IPS-11a (cell line): ENCODE results near the gene MANEA.
A peak's percentile ranks its signal among the peaks of the same experiment; 100 is the strongest.
"Not testable (repeated sequence)": the region's sequence is repeated elsewhere in the genome, so short reads cannot be mapped to it uniquely, and the experiment has no call there.

ENCODE experiments used
- H3K4me3 ChIP-seq: one replicate; pipeline ENCODE4 v1.5.1; 2013; ENCODE audit warnings: low read depth, low read length, control low read depth

Gene MANEA

DNA sequence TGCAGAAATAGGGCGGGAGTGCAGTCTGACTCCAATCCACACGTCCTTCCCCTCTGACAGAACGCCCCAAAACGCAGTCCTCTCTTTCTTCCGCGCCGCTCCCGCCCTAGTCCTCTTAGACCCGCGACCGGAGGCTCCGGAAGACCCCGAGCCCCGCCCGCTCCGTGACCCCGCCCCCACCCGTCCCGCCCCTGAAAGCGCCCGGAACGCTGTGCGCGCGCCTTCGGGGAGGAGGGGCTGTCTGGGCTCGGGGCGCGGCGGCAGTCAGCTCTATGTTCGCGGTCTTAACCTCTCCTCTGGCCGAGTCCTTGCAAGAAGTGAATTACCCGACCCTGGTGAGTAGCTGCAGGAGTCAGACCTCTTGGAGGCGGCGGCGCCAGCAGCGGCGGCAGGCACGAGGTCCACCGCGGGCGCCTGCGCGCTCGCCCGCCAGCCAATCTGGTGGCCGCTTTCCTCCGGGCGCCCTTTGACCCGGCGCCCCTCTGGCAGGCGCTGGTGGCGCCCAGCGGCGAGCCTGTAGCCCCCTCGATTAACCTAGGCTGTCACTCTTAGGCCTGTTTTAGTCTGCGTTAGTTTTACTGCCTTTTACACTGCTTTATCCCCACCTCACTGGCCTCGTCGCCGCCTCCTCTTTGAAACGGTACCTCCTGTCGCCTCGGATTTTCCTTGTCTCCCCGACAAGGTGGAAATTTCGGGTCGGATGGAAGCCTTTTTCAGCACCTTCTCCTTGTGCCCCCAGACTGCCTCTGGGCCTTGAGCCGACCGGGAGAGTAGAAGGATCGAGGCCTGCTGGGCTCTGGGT, at the start of gene MANEA:
TSS of gene MANEA (plus strand) at position 232 of the 802 bp plus-strand sequence. CDS start 8,905 bp downstream, outside the sequence.
- H3K4me3 ChIP-seq = peak within 1 kb of the TSS; percentile 73

- no peak overlapping the region for H3K4me3 ChIP-seq
Observed at GRCh38 chr6:95529762-95530161, 47.6 kb upstream of the MANEA start.

DNA sequence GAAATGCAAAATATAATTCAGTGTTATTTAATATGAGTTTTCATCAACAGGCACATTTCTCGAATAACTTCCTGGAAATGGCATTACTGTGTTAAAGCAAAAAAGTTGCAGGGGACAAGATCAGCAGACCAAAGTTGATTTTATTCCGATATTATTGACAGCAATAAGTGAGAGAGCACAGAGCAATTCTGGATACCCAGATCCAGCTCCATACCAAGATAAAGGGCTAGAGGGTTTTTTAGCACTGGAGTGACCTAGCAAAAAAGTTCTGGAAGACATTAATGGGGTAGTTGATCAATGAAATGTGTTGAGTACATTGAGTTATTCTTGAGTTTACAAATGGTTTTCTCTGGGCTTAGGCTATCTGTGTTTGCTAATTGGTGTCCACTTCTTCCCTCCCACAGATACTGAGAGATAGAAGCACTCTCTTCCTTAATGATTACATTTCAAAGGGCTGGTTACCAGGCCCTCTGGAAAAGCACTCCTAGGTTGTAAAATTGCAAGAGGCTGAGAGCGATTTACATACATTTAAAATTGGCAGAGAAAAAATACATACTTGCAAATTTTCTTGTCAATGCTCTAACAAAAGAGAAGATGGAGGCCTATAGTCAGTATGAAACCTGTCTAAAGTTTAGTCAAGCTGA, 47.0 kb upstream of the MANEA start:
- no peak overlapping the region for H3K4me3 ChIP-seq

- H3K4me3 ChIP-seq = no peak overlapping the region
Observed at GRCh38 chr6:95543798-95544197, 33.5 kb upstream of the MANEA start.

DNA sequence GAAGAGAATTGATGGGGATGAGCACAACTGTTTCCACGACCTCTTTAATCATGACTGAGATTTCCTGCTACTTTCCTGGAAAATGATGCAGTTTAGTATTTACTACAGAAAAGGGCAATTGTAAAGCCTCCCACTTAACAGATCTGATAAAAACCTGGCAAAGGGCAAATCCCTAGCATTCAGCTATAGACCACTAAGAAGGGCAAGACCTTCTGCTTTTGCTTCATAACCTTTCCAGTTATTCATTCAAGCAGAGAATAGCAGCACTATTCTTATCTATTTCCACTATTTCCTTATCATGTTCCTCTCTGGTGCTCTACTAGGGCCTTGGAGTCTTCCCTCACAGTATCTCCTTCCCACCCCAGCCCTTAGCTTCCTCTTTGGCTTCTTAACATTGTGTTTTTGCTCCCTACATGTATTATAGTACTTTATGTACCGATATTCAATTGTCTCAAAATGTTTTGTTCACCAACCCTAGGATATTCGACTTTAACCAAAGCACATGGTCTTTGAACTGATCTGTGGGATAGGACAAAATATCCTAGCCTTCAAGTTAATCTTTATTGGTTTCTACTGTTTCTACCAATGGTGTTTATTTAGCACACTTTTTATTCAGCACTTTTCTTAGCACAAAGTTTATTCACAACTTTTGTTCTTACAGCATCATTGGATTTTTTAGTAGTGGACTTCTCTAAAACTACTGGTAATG, 32.7 kb upstream of the MANEA start:
- H3K4me3 ChIP-seq = no peak overlapping the region

DNA sequence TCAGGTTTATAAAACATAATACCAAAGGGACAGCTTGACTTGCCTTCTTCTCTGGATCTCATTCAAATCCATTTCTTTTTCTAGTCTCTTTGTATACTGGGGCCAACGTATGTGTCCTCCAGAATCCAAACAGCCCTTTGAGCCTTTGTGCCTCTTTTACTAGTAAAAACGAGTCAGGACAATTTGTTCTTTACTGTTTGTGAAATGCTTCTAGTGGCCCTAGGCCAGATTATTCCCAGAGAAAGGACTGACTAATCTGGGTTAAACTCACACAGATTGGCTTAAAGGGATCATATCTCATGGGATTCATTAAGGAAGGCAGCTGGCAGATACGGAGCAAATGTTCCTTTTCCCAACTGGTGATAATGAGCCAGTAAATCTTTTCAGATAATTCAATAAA, 32.1 kb upstream of the MANEA start:
- no peak overlapping the region for H3K4me3 ChIP-seq

DNA sequence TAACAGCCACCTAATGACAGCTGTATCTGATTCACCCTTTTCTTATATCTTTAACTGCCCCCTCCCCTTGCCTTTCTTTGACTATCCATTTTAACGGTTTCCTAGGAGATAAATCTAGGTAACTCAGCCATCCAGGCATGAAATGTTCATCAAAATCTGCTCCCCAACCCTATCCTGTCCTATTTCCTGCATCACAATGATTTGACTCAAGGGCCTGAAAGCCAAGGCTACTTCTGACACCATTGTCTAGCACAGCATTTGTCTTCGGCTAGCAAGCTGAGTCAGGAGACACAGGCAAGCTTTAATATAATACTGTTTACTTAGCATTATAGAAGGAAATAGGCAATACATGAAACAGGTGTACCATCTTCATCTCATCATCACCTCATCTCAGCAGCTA, 31.6 kb upstream of the MANEA start:
- no peak overlapping the region for H3K4me3 ChIP-seq

- no peak overlapping the region for H3K4me3 ChIP-seq
Observed at GRCh38 chr6:95546148-95546547, 31.2 kb upstream of the MANEA start.

DNA sequence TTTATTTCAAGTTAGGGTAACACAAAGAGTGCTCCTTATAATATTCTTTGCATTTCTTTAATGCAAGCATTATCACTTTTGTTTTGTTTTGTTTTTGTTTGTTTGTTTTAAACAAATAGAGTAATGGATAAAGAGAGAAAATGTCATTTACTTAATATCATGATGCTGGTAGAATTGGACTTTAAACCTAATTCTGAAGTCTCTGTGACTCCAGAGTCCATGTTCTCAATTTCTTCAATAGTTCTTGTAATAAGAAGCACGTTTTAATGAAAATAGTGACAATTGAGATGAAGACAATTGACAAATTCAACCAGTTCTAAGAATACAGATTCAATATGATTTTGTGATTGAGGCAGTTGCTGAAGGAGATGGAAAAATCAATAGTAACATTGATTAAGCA, 30.3 kb upstream of the MANEA start:
- H3K4me3 ChIP-seq = no peak overlapping the region

DNA sequence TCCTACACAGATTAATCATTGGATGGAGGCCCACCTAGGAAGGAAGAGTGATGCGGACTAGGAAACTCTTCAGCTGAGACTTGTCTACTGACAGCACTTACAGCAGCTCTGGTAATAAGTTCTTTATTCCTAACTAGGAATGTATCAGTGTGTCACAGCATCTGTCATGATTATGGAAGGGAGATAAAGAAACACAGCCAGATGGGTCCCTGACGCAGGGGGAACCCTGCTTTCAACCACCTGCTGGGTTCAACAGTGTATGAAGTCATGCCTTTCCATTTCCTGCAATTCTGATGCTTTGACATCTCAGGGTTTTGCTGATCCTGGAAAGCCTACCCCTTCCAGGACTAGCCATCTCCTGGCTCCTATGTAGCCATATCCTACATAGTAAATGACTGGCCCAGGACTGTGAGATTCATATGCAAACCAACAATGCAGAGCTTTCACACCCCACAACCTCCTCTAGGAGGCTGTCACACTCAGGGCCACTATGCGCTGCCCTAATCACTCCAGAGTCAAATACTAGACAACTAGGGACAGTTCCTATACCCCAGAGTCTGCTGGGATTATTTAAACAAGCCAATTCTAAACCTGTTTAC, 29.0 kb upstream of the MANEA start:
- no peak overlapping the region for H3K4me3 ChIP-seq

- H3K4me3 ChIP-seq = no peak overlapping the region
Observed at GRCh38 chr6:95551678-95552324, 25.5 kb upstream of the MANEA start.

DNA sequence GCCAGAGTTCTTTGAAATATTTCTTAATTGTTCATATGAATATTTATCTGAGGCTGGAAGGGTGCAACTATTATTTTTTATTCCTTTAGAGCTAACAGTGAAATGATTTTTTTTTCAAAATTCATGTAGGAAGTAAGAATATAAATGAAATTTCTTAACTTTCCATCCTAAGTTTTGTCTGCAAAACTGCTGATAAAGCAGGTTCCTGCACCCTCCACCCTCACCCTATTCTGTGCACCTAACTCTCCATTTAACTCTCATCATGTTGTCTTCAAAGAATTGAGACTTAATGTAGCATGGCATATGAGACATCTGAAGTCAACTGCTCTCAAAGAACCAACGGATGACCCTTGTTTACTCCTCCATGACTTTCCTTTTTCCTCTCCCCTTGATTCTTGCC, 23.5 kb upstream of the MANEA start:
- H3K4me3 ChIP-seq = no peak overlapping the region

GRCh38 chr6:95560956-95561355, 16.4 kb upstream of the MANEA start:
- H3K4me3 ChIP-seq = not testable (repeated sequence)

DNA sequence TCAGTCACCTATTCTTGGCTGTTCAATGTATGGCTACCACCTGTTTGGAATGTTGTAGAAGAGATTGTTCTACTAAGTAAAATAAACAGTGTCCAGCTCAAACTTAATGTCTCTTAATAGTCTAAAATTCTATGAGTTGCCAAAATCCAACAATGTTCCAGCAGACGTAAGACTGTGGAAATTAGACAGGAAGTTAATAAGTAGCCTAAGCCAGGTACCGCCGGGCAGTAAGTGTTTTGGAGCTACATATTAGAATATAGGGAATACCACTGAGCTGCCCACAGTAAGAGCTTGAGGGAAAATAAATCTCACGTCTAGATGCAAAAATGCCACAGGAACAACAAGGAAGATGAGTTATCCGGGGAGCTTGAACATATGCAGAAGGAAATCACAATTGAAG, 7.8 kb upstream of the MANEA start:
- H3K4me3 ChIP-seq = no peak overlapping the region

DNA sequence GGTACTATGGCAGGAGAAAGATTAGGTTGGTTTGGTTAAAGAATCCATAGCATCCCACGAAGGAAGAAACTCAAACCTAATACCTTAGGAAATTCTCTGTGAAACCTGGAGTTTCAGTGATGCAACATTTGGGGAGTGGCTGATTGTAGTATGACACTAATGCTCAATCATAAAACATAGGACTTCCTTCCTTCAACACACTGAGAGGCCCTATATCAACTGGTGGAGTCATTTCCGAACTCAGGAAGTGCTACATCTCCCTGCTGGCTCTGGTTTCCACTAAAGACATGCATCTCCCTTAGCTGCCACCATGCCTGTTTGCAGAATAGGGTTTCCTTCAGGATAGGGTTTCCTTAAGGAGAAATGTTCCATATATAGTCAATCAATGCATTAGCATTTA, 5.2 kb upstream of the MANEA start:
- no peak overlapping the region for H3K4me3 ChIP-seq

GRCh38 chr6:95574811-95575210, 2.5 kb upstream of the MANEA start:
- no peak overlapping the region for H3K4me3 ChIP-seq

DNA sequence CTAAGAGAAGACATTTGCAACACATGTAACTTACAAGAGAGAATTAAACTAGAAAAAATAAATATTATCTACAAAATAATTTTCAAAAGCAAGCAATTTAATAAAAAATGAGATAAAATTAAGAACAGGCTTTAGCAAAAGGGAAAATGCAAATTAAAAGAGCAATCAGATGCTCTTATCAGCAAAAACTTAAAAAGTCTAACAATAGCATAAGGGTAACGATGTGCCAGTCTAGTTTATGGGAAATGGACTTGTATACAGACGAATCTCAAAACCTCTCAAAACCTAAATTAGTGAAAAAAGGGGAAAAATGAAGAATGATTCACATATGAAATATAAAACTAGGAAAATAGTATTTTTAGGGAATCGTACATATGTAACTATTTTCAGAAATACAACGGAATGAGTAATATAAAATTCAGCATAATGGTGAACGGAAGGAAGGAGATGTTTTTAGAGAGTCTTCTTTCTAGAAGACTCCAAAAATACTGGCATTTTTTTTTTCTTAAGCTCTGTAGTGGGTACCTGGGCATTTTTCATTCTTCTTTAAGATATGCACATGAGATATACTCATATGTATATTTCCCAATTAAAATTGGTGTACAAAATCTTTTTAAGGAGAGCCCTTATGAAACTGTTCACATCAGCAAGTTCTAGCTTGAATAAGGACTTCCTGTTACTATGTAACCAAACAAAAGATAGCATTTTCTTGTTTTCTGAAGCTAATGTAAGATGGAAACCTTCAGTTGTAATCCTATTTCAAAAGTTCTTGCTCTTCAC, 927 bp upstream of the MANEA start:
- H3K4me3 ChIP-seq = peak overlapping the region; percentile 73

DNA sequence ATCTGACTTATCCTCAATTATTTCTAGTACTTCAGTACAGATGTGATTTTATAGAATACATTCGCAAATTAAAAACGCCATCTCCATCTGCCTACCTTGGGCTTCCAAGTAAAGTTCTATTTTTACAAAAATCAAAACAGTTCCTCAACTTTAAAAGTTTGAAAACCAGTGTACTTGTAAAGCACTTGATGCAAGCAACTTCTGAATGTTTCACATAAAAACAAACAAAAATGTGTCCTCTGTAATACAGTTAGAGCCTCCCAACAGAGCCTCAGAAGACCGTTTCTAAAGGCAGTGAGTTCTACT, 384 bp upstream of the MANEA start:
- peak overlapping the region; percentile 73 for H3K4me3 ChIP-seq

GRCh38 chr6:95578106-95578410, 723 bp downstream of the MANEA start:
- H3K4me3 ChIP-seq = peak overlapping the region; percentile 70

DNA sequence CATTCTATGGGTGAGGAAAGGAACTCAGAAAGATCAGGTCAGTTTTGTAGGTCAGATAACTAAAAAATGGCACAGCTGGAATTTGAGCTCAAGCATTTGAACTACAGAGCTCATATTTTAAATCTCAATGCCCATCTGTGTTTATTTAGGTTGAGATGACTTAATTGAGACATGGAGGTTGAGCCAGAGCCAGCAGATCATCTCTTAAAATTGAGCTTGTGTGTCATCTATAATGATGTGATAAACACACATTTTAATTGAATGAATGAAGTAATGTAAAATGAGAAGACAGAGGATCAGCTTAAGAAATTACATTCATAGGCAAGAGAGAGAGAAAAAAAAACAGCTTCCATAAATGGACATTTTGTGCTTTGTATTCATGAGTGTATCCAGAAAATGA, 3.7 kb downstream of the MANEA start:
- no peak overlapping the region for H3K4me3 ChIP-seq

- not testable (repeated sequence) for H3K4me3 ChIP-seq
Observed at GRCh38 chr6:95584226-95584625, 6.9 kb downstream of the MANEA start.
